ENCODE results near the gene TMEM132C. TPM values are rescaled to one million over a fixed set of nuclear protein-coding genes. Genes with fewer than 3 reads are reported as not detected.

TMEM132C gene
- total and polyA plus RNA-seq, 2 of the 8 experiments (the other 6 are each of a cell fraction or from before 2014, with no cell fraction given): 0.23 to 0.76 TPM

GRCh38 chr12:128727461-128727860 lies 460.5 kb downstream of the TMEM132C start:
- Histone ChIP-seq H3K56ac (replicated peaks; ENCODE audit: insufficient read length, low read depth, low read length) (no peak overlapping the region), H3K18ac (ENCODE audit: extremely low read depth, low read length) (0 out of 2 replicates have a peak overlapping the region, but pooled peaks have one; percentile 12), H4K8ac (ENCODE audit: extremely low read depth, insufficient read depth, low read length) (no peak overlapping the region), H3K4me2 (ENCODE audit: insufficient read depth in 1 of 2, low read depth in 2 of 2, low read length in 2 of 2) (no peak overlapping the region), H3K4me1 (replicated peaks in 1 of 4; ENCODE audit: control insufficient read depth in 3 of 4, insufficient read depth in 4 of 4, low read length in 3 of 4) (peaks cover 6 to 22% (median 13%) of the 10 kb centered on the region in 4 experiments; a peak in 6 of 7 replicates), H2BK15ac (ENCODE audit: low read length) (no peak overlapping the region), H3K23ac (ENCODE audit: insufficient read length) (no peak overlapping the region), H2AFZ (ENCODE audit: low read length) (0 out of 2 replicates have a peak overlapping the region, but pooled peaks have one; percentile 3), H2AK5ac (ENCODE audit: low read depth, low read length) (no peak overlapping the region), H3K27ac (ENCODE audit: low read depth, low read length) (no peak overlapping the region), H3K79me1 (ENCODE audit: low read depth, low read length) (no peaks in the 10 kb centered on the region), H2BK20ac (ENCODE audit: low read length) (peak overlapping the region; percentile 66; the same call in 1 of the 2 replicates), H3K79me2 (ENCODE audit: control insufficient read depth in 1 of 2, insufficient read depth in 2 of 2, low read length in 2 of 2) (no peaks in the 10 kb centered on the region), H3K27me3 (replicated peaks in 1 of 4; ENCODE audit: control insufficient read depth in 3 of 4, extremely low read depth in 1 of 4, insufficient read depth in 3 of 4, low read length in 3 of 4) (no peaks in the 10 kb centered on the region), H4K20me1 (replicated peaks in 1 of 2; ENCODE audit: control insufficient read depth in 1 of 2, insufficient read depth in 2 of 2, low read length in 2 of 2) (no peaks in the 10 kb centered on the region), H4K5ac (ENCODE audit: insufficient read length, low read depth, low read length) (no peak overlapping the region), H3K23me2 (ENCODE audit: low read depth, low read length) (no peaks in the 10 kb centered on the region), H3K36me3 (ENCODE audit: control insufficient read depth in 2 of 4, insufficient read depth in 4 of 4, low read length in 3 of 4) (no peaks in the 10 kb centered on the region), H3K9me3 (ENCODE audit: insufficient read depth in 2 of 2, low read depth in 1 of 2, low read length in 1 of 2) (no peaks in the 10 kb centered on the region), H3K14ac (ENCODE audit: insufficient read length) (no peak overlapping the region), H3K9ac (replicated peaks in 1 of 4; ENCODE audit: extremely low read depth in 1 of 4, low read depth in 3 of 4, low read length in 3 of 4) (no peak overlapping the region), H2BK12ac (ENCODE audit: low read depth, low read length) (peak overlapping the region; percentile 78; the same call in 1 of the 2 replicates), H2BK120ac (replicated peaks; ENCODE audit: low read depth, low read length) (peak overlapping the region; percentile 4), H3K4ac (replicated peaks; ENCODE audit: insufficient read length, low read depth, low read length) (no peak overlapping the region), H3K4me3 (ENCODE audit: extremely low read depth in 1 of 4, insufficient read depth in 2 of 4, low read depth in 3 of 4, low read length in 4 of 4) (no peak overlapping the region), H2BK5ac (ENCODE audit: low read depth, low read length) (no peak overlapping the region), H4K91ac (replicated peaks; ENCODE audit: insufficient read length, low read length) (no peak overlapping the region)
- ChIA-PET CTCF (ENCODE audit: partially characterized antibody) (interaction anchor here (0.6 to 1.8 kb wide), 3 partner anchors 10 to 196 kb away, joined by 3 to 5 read pairs (median 5); no protein-coding TSS in a partner anchor), POLR2A (ENCODE audit: partially characterized antibody) (no interaction called here)
- WGBS, 2 experiments (ENCODE audit: extremely low coverage in 1 of 2, insufficient coverage in 1 of 2, insufficient read length in 1 of 2, insufficient replicate concordance in 2 of 2, low coverage in 1 of 2, low lambda C conversion rate in 2 of 2, missing lambda C conversion rate in 1 of 2): 91% methylated on average over 8 of the region's 8 CpGs; no CpG with 5 or more reads in 1 of the 2 experiments
- TF ChIP-seq POLR2AphosphoS5 (IDR thresholded peaks at IDR 0.05; ENCODE audit: low read depth, low read length): no peak
- no peak for TF ChIP-seq KDM5A (IDR thresholded peaks at IDR 0.05; ENCODE audit: low read length)
- no peak for TF ChIP-seq KDM4A (IDR thresholded peaks at IDR 0.05; ENCODE audit: low read depth, low read length, severe bottlenecking)
- no peak for TF ChIP-seq CHD2 (IDR thresholded peaks at IDR 0.05; ENCODE audit: low read length)
- TF ChIP-seq SIRT6 (IDR thresholded peaks at IDR 0.05; ENCODE audit: low read length): no peak
- no peak for TF ChIP-seq SIN3A (conservative IDR thresholded peaks at IDR 0.05 in 1 of 2, IDR thresholded peaks at IDR 0.05 in 1 of 2; ENCODE audit: low read depth in 1 of 2, low read length in 2 of 2)
- DNase-seq (ENCODE audit: low read depth in 1 of 2, low spot score in 2 of 2) (no peak), FAIRE-seq (no peak)
